Hepatocyte (in vitro differentiated cells): Measurements from ENCODE around the gene MYH11. TPM values are rescaled to one million over a fixed set of nuclear protein-coding genes. Genes with fewer than 3 reads are reported as not detected.

ENCODE experiments used
- DNase-seq: peaks from one replicate; pipeline ENCODE4 v3.0.0-alpha.2; 2016; ENCODE audit warnings: low spot score
- H2AFZ ChIP-seq: fragments of 200-600 bp; sonication (generic); 2 replicates; pipeline ENCODE4 v1.6.0; 2016; ENCODE audit warnings: antibody characterized with exemption, mild to moderate bottlenecking
- H3K27ac ChIP-seq: fragments of 200-600 bp; sonication (generic); 2 replicates; pipeline ENCODE4 v1.5.1; 2016; ENCODE audit warnings: mild to moderate bottlenecking
- H3K27me3 ChIP-seq: fragments of 200-600 bp; sonication (generic); 2 replicates; pipeline ENCODE4 v1.6.1; 2016
- H3K36me3 ChIP-seq: fragments of 200-600 bp; sonication (generic); replicated peaks from 2 replicates; pipeline ENCODE4 v1.5.1; 2016; ENCODE audit warnings: low read depth; ENCODE audit not compliant: insufficient read depth
- H3K4me1 ChIP-seq: fragments of 200-600 bp; sonication (generic); 2 replicates; pipeline ENCODE4 v1.5.1; 2016; ENCODE audit warnings: mild to moderate bottlenecking, moderate library complexity; ENCODE audit not compliant: insufficient read depth
- H3K4me2 ChIP-seq: fragments of 200-600 bp; sonication (generic); 2 replicates; pipeline ENCODE4 v1.6.0; 2016
- H3K4me3 ChIP-seq: fragments of 200-600 bp; sonication (generic); 2 replicates; pipeline ENCODE4 v1.5.1; 2016; ENCODE audit warnings: mild to moderate bottlenecking
- H3K79me2 ChIP-seq: fragments of 200-600 bp; sonication (generic); 2 replicates; pipeline ENCODE4 v1.6.0; 2017; ENCODE audit warnings: mild to moderate bottlenecking
- H3K9me2 ChIP-seq: fragments of 200-600 bp; sonication (generic); replicated peaks from 2 replicates; pipeline ENCODE4 v1.6.0; 2017; ENCODE audit warnings: mild to moderate bottlenecking; ENCODE audit not compliant: insufficient read depth
- H3K9me3 ChIP-seq: fragments of 200-600 bp; sonication (generic); 2 replicates; pipeline ENCODE4 v1.5.1; 2016; ENCODE audit warnings: low read depth, mild to moderate bottlenecking
- H4K20me1 ChIP-seq: fragments of 200-600 bp; sonication (generic); 2 replicates; pipeline ENCODE4 v1.6.0; 2016; ENCODE audit warnings: mild to moderate bottlenecking; ENCODE audit not compliant: insufficient read depth, poor library complexity, severe bottlenecking
- CTCF ChIP-seq: fragments of 200-600 bp; sonication (generic); IDR thresholded peaks from 2 replicates; pipeline ENCODE4 v1.5.1; 2016; ENCODE audit warnings: antibody characterized with exemption, mild to moderate bottlenecking; ENCODE audit not compliant: poor library complexity
- EZH2 ChIP-seq: fragments of 200-600 bp; sonication (generic); IDR thresholded peaks from 2 replicates; pipeline ENCODE4 v1.6.1; 2016; ENCODE audit warnings: antibody characterized with exemption, mild to moderate bottlenecking, borderline replicate concordance
- EZH2phosphoT487 ChIP-seq: fragments of 200-600 bp; sonication (generic); IDR thresholded peaks from one replicate; pipeline ENCODE4 v1.6.1; 2018; ENCODE audit warnings: antibody characterized with exemption, mild to moderate bottlenecking, low read depth, moderate library complexity; ENCODE audit not compliant: unreplicated experiment, severe bottlenecking
- WGBS: methylation state at CpG from one replicate; pipeline ENCODE4 v1.1.6; 2016; ENCODE audit warnings: low lambda C conversion rate; ENCODE audit errors: missing lambda C conversion rate; 5-methylcytosine and 5-hydroxymethylcytosine counted together
- polyA plus RNA-seq: library from polyadenylated mRNA; unstranded; fragments of >200 nt; fragmentation: Nextera tagmentation; extraction: Ambion mirVana; gene quantifications from 2 replicates; pipeline ENCODE4 v1.2.1, GENCODE V29; 2016
- total RNA-seq: library from RNA; depleted of rRNA; stranded (reverse); fragments of >200 nt; gene quantifications from 2 replicates; pipeline ENCODE4 v1.2.3, GENCODE V29; 2014

Gene MYH11
- total and polyA plus RNA-seq, 2 experiments from 2014 or later, result 0.59 to 5.9 TPM

DNA sequence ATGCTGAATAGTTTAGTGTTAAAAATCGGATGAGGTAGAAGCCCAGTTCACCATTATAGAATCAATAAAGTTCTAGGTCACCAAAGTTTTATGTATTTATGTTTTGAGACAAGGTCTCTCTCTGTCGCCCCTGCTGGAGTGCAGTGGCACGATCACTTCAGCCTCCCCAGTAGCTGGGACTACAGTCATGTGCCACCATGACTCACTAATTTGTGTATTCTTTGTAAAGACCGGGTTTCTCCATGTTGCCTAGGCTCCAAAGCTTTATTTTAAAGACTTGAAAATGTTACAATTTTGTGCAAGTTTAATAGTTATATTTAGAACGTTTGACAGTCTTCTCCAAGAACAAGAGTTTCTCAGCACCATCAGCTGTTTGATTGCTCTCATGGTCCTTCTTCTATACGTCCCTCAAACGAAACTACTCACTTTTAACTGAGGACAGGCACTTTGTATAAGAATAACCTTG is 174.7 kb downstream of the MYH11 start:
- H3K36me3 ChIP-seq, result no peaks in the 10 kb centered on the region
- no peak overlapping the region for H2AFZ ChIP-seq
- no peaks in the 10 kb centered on the region for H3K9me3 ChIP-seq
- no peaks in the 10 kb centered on the region for H4K20me1 ChIP-seq
- TF ChIP-seq EZH2phosphoT487 (no peak), CTCF (peak; percentile 26)
- no peaks in the 10 kb centered on the region for H3K27me3 ChIP-seq
- H3K79me2 ChIP-seq, result no peaks in the 10 kb centered on the region
- WGBS, result 58% methylated on average over 7 of the region's 7 CpGs
- DNase-seq, result peak; percentile 73
- no peak overlapping the region for H3K4me3 ChIP-seq
- peak overlapping the region; percentile 44 for H3K27ac ChIP-seq
- no peaks in the 10 kb centered on the region for H3K9me2 ChIP-seq
- no peaks in the 10 kb centered on the region for H3K4me1 ChIP-seq
- peak overlapping the region; percentile 30 for H3K4me2 ChIP-seq

DNA sequence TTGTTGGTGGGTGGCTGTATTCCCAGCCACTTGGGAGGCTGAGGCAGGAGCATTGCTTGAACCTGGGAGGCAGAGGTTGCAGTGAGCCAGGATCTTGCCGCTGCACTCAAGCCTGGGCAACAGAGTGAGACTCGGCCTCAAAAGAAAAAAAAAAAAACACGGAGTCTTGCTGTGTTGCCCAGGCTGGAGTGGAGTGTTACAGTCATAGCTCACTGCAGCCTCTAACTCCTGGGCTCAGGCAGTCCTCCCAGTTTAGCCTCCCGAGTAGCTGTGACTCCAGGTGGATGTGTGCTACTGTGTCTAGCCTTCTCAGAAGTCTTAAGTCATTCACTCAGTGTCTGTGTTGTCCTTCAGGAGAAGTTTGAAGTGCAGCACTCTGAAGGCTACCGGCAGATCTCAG is 179.4 kb downstream of the MYH11 start:
- Histone ChIP-seq H4K20me1 (no peaks in the 10 kb centered on the region), H3K27ac (no peak overlapping the region), H3K79me2 (no peaks in the 10 kb centered on the region), H3K4me2 (no peak overlapping the region), H3K36me3 (no peaks in the 10 kb centered on the region), H3K9me2 (no peaks in the 10 kb centered on the region), H2AFZ (no peak overlapping the region), H3K4me3 (no peak overlapping the region), H3K9me3 (no peaks in the 10 kb centered on the region), H3K4me1 (peaks cover 2% of the 10 kb centered on the region), H3K27me3 (no peaks in the 10 kb centered on the region)
- WGBS, result 97% methylated on average over 5 of the region's 5 CpGs
- no peak for TF ChIP-seq EZH2
- no peak for TF ChIP-seq CTCF
- no peak for TF ChIP-seq EZH2phosphoT487
- DNase-seq, result no peak

DNA sequence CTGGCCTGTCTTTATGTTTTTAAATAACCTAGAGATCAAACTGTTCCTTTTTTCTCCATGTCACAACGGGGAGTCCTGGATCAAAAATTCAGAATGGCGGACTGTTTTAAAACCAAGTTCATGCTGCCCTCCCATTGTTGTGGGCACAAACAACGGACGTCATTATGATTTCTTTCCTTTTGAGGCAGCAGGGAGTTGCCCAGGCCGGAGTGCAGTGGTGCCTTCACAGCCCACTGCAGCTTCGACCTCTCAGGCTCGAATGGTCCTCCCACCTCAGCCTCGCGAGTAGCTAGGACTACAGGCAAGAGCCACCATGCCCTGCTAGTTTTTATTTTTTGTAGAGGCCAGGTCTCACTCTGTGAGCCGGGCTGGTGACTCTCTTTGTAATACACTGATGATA is 180.3 kb downstream of the MYH11 start:
- no peak for DNase-seq
- WGBS, result 87% methylated on average over 10 of the region's 10 CpGs
- TF ChIP-seq EZH2, result no peak
- no peak for TF ChIP-seq CTCF
- TF ChIP-seq EZH2phosphoT487, result no peak

DNA sequence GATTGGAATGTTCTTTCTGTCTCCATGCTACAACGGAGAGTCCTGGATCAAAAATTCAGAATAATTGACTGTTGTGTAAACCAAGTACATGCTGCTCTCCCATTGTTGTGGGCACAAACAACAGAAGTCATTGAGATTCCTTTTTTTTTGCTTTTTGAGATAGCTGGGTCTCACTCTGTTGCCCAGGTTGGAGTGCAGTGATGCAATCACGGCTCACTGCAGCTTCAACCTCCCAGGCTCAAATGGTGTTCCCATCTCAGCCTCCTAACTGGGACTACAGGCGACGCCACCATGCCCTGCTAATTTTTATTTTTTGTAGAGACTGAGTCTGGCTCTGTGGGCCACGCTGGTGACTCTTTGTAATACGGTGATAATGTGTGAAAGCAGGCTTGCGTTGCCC is 182.3 kb downstream of the MYH11 start:
- H3K9me2 ChIP-seq, result no peaks in the 10 kb centered on the region
- H3K4me3 ChIP-seq, result no peak overlapping the region
- no peak overlapping the region for H3K27ac ChIP-seq
- no peaks in the 10 kb centered on the region for H3K9me3 ChIP-seq
- no peak overlapping the region for H3K4me2 ChIP-seq
- no peaks in the 10 kb centered on the region for H4K20me1 ChIP-seq
- no peaks in the 10 kb centered on the region for H3K79me2 ChIP-seq
- H2AFZ ChIP-seq, result no peak overlapping the region
- no peak for DNase-seq
- H3K27me3 ChIP-seq, result no peaks in the 10 kb centered on the region
- over 99% methylated on average over 7 of the region's 7 CpGs for WGBS
- H3K4me1 ChIP-seq, result peaks cover 3% of the 10 kb centered on the region
- TF ChIP-seq EZH2phosphoT487, result no peak
- TF ChIP-seq EZH2, result no peak
- TF ChIP-seq CTCF, result no peak
- no peaks in the 10 kb centered on the region for H3K36me3 ChIP-seq

More for the DNA sequence above, 180.3 kb downstream of the MYH11 start:
- Histone ChIP-seq H3K9me2 (no peaks in the 10 kb centered on the region), H3K79me2 (no peaks in the 10 kb centered on the region), H3K4me2 (no peak overlapping the region), H3K36me3 (no peaks in the 10 kb centered on the region), H4K20me1 (no peaks in the 10 kb centered on the region), H3K4me1 (peaks cover 3% of the 10 kb centered on the region), H2AFZ (no peak overlapping the region), H3K27me3 (no peaks in the 10 kb centered on the region), H3K4me3 (no peak overlapping the region), H3K9me3 (no peaks in the 10 kb centered on the region), H3K27ac (no peak overlapping the region)
